ENCODE data around the gene FCER2. TPM values are rescaled to one million over a fixed set of nuclear protein-coding genes. Genes with fewer than 3 reads are reported as not detected.
"Not testable (repeated sequence)": the region's sequence is repeated elsewhere in the genome, so short reads cannot be mapped to it uniquely, and the experiment has no call there.

Gene FCER2
- total RNA-seq, 1 donor from 2014 or later: not detected

DNA sequence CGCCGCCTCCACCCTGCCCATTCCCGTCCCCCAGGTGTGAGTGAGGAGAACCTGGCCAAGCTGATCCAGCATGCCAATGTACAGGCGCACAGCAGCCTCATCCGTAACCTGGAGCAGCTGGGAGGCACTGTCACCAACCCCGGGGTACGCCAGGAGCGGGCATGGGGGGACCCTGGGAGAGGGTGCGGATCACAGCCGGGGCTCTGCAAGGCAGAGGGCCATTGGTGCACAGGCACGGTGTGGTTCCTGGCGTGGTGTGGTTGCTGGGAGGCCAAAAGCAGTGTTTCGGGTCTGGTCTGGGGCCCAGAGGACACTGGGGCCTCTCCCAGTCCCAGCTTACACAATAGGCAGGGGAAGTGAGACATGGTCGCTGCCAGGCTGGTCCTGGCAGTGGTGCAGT lies 56.8 kb downstream of the FCER2 start:
- no peaks in the 10 kb centered on the region for H3K36me3 Mint-ChIP-seq (ENCODE audit: unreplicated experiment)

GRCh38 chr19:7644550-7644877 lies 57.4 kb downstream of the FCER2 start:
- Mint-ChIP-seq H3K27ac (ENCODE audit: unreplicated experiment) (no peak overlapping the region), H3K4me1 (ENCODE audit: low read depth, unreplicated experiment) (peaks cover 10% of the 10 kb centered on the region), H3K36me3 (ENCODE audit: unreplicated experiment) (no peaks in the 10 kb centered on the region), H3K27me3 (ENCODE audit: unreplicated experiment) (peaks cover 8% of the 10 kb centered on the region), H3K4me3 (ENCODE audit: unreplicated experiment) (no peak overlapping the region), H3K9me3 (ENCODE audit: unreplicated experiment) (peaks cover 5% of the 10 kb centered on the region)
- no peak for DNase-seq
- TF ChIP-seq, protein P1, sequence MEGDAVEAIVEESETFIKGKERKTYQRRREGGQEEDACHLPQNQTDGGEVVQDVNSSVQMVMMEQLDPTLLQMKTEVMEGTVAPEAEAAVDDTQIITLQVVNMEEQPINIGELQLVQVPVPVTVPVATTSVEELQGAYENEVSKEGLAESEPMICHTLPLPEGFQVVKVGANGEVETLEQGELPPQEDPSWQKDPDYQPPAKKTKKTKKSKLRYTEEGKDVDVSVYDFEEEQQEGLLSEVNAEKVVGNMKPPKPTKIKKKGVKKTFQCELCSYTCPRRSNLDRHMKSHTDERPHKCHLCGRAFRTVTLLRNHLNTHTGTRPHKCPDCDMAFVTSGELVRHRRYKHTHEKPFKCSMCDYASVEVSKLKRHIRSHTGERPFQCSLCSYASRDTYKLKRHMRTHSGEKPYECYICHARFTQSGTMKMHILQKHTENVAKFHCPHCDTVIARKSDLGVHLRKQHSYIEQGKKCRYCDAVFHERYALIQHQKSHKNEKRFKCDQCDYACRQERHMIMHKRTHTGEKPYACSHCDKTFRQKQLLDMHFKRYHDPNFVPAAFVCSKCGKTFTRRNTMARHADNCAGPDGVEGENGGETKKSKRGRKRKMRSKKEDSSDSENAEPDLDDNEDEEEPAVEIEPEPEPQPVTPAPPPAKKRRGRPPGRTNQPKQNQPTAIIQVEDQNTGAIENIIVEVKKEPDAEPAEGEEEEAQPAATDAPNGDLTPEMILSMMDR (IDR thresholded peaks at IDR 0.05; ENCODE audit: partially characterized antibody, unreplicated experiment): no peak

More for the DNA sequence above, 56.8 kb downstream of the FCER2 start:
- Mint-ChIP-seq H3K4me1 (ENCODE audit: low read depth, unreplicated experiment) (peaks cover 6% of the 10 kb centered on the region), H3K4me3 (ENCODE audit: unreplicated experiment) (no peak overlapping the region), H3K27ac (ENCODE audit: unreplicated experiment) (no peak overlapping the region), H3K27me3 (ENCODE audit: unreplicated experiment) (peaks cover 4% of the 10 kb centered on the region), H3K9me3 (ENCODE audit: unreplicated experiment) (no peaks in the 10 kb centered on the region)
- TF ChIP-seq, protein P1 (IDR thresholded peaks at IDR 0.05; ENCODE audit: partially characterized antibody, unreplicated experiment): no peak
- no peak for DNase-seq

DNA sequence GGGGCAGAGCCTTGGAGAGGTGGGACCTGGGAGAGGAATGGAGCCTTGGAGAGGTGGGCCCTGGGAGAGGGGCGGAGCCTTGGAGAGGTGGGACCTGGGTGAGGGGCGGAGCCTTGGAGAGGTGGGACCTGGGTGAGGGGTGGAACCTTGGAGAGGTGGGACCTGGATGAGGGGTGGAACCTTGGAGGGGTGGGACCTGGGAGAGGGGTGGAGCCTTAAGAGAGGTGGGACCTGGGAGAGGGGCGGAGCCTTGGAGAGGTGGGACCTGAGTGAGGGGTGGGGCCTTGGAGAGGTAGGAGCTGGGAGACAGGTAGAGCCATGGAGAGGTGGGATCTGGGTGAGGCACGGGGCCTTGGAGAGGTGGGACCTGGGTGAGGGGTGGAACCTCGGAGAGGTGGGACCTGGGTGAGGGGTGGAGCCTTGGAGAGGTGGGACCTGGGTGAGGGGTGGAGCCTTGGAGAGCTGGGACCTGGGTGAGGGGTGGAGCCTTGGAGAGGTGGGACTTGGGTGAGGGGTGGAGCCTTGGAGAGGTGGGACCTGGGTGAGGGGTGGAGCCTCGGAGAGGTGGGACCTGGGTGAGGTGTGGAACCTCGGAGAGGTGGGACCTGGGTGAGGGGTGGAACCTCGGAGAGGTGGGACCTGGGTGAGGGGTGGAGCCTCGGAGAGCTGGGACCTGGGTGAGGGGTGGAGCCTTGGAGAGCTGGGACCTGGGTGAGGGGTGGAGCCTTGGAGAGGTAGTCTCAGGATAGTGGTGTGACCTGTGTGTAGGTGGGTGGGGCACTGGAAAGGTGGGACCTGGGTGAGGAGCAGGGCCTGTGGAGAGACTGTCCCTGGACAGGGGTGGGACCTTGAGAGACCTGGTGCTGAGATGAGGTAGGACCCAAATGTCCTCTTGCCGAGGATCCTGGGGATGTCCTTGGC lies 58.0 kb downstream of the FCER2 start:
- H3K9me3 Mint-ChIP-seq (ENCODE audit: unreplicated experiment); DNase-seq; H3K27ac Mint-ChIP-seq (ENCODE audit: unreplicated experiment); H3K4me3 Mint-ChIP-seq (ENCODE audit: unreplicated experiment); H3K36me3 Mint-ChIP-seq (ENCODE audit: unreplicated experiment): not testable (repeated sequence)
- peaks cover 13% of the 10 kb centered on the region for H3K4me1 Mint-ChIP-seq (ENCODE audit: low read depth, unreplicated experiment)
- H3K27me3 Mint-ChIP-seq (ENCODE audit: unreplicated experiment): peaks cover 10% of the 10 kb centered on the region

- peaks cover 14% of the 10 kb centered on the region for H3K4me1 Mint-ChIP-seq (ENCODE audit: low read depth, unreplicated experiment)
- no peak overlapping the region for H3K27ac Mint-ChIP-seq (ENCODE audit: unreplicated experiment)
- TF ChIP-seq, protein P1 (IDR thresholded peaks at IDR 0.05; ENCODE audit: partially characterized antibody, unreplicated experiment): no peak
- DNase-seq: no peak
- H3K36me3 Mint-ChIP-seq (ENCODE audit: unreplicated experiment): no peaks in the 10 kb centered on the region
- H3K27me3 Mint-ChIP-seq (ENCODE audit: unreplicated experiment): peaks cover 13% of the 10 kb centered on the region
- H3K4me3 Mint-ChIP-seq (ENCODE audit: unreplicated experiment): no peak overlapping the region
- H3K9me3 Mint-ChIP-seq (ENCODE audit: unreplicated experiment): peaks cover 11% of the 10 kb centered on the region
Observed at GRCh38 chr19:7643031-7643415, 58.9 kb downstream of the FCER2 start.

DNA sequence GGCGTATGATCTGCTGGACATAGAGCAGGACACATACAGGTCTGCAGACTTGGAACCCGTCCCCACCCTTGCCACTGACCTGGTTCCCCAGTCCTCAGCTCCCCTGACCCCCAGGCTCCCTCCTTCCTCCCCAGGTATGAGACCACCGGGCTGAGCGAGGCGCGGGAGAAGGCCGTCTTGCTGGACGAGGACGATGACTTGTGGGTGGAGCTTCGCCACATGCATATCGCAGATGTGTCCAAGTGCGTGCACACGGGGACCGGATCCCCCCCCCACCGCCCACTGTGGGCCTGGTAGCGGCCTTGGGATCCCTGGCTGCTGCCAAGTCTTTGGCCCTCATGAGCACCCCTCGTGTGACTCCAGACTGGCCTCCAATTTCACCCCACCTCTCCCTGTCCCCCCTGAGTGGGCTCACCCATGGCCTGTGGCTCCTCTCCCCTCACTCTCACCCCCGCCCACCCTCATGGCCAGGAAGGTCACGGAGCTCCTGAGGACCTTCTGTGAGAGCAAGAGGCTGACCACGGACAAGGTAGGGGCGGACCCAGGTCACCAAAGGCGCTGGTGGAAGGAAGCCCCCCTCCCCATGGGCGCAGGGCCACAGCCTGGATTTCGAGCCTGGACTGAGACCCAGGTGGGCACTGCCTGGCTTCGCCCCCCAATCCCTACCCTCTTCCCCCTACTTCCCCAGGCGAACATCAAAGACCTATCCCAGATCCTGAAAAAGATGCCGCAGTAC lies 59.5 kb downstream of the FCER2 start:
- TF ChIP-seq, protein P1 (IDR thresholded peaks at IDR 0.05; ENCODE audit: partially characterized antibody, unreplicated experiment): no peak
- H3K4me3 Mint-ChIP-seq (ENCODE audit: unreplicated experiment): no peak overlapping the region
- peaks cover 14% of the 10 kb centered on the region for H3K4me1 Mint-ChIP-seq (ENCODE audit: low read depth, unreplicated experiment)
- no peaks in the 10 kb centered on the region for H3K36me3 Mint-ChIP-seq (ENCODE audit: unreplicated experiment)
- H3K27me3 Mint-ChIP-seq (ENCODE audit: unreplicated experiment): peaks cover 13% of the 10 kb centered on the region
- peaks cover 12% of the 10 kb centered on the region for H3K9me3 Mint-ChIP-seq (ENCODE audit: unreplicated experiment)
- no peak overlapping the region for H3K27ac Mint-ChIP-seq (ENCODE audit: unreplicated experiment)
- DNase-seq: no peak
